ENCODE results near the gene NDE1. TPM values are rescaled to one million over a fixed set of nuclear protein-coding genes. Genes with fewer than 3 reads are reported as not detected.
"Not testable (repeated sequence)": the region's sequence is repeated elsewhere in the genome, so short reads cannot be mapped to it uniquely, and the experiment has no call there.

The NDE1 gene
- total and polyA plus RNA-seq, 2 experiments from 2014 or later = 10.3 to 11.8 TPM

- no peak overlapping the region for H3K4me3 ChIP-seq
Observed at GRCh38 chr16:15644267-15644961, 5.6 kb upstream of the NDE1 start.

DNA sequence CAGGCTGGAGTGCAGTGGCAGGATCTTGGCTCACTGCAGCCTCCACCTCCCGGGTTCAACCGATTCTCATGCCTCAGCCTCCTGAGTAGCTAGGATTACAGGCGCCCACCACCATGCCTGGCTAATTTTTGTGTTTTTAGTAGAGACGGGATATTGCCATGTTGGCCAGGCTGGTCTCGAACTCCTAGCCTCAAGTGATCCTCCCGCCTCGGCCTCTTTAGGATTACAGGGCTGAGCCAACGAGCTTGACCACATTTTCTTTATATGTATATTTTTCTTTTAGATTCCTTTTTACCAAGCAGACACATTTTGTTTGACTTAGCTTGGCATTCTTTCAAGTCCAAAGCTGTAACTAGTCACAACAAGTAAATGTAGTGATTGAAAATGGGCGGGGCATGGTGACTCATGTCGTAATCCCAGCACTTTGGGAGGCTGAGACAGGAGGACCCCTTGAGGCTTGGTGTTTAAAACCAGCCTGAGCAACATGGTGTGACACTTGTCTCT, 5.0 kb upstream of the NDE1 start:
- Histone ChIP-seq H3K4me1 (ENCODE audit: insufficient read depth) (peaks cover 10% of the 10 kb centered on the region), H3K27ac (peak overlapping the region; percentile 100), H3K79me2 (peaks cover 25% of the 10 kb centered on the region)
- H2AFZ ChIP-seq; H3K9me2 ChIP-seq (replicated peaks; ENCODE audit: insufficient read depth); H3K36me3 ChIP-seq (replicated peaks; ENCODE audit: insufficient read depth, low read depth); H4K20me1 ChIP-seq (ENCODE audit: insufficient read depth, poor library complexity, severe bottlenecking); H3K4me3 ChIP-seq; H3K9me3 ChIP-seq (ENCODE audit: low read depth); H3K4me2 ChIP-seq; H3K27me3 ChIP-seq: not testable (repeated sequence)
- WGBS (ENCODE audit: low lambda C conversion rate, missing lambda C conversion rate) = 94% methylated on average over 10 of the region's 10 CpGs
- peak; percentile 53 for DNase-seq (ENCODE audit: low spot score)

More at GRCh38 chr16:15644267-15644961, 5.6 kb upstream of the NDE1 start:
- Histone ChIP-seq H4K20me1 (ENCODE audit: insufficient read depth, poor library complexity, severe bottlenecking) (peaks cover 9% of the 10 kb centered on the region), H2AFZ (peak overlapping the region; percentile 99), H3K79me2 (peaks cover 31% of the 10 kb centered on the region), H3K4me2 (peak overlapping the region; percentile 90), H3K9me3 (ENCODE audit: low read depth) (no peaks in the 10 kb centered on the region), H3K36me3 (replicated peaks; ENCODE audit: insufficient read depth, low read depth) (no peaks in the 10 kb centered on the region), H3K4me1 (ENCODE audit: insufficient read depth) (peaks cover 10% of the 10 kb centered on the region), H3K9me2 (replicated peaks; ENCODE audit: insufficient read depth) (no peaks in the 10 kb centered on the region), H3K27me3 (no peaks in the 10 kb centered on the region), H3K27ac (peak overlapping the region; percentile 100)
- WGBS (ENCODE audit: low lambda C conversion rate, missing lambda C conversion rate) = 59% methylated on average over 9 of the region's 9 CpGs
- DNase-seq (ENCODE audit: low spot score) = peak; percentile 33
- TF ChIP-seq EZH2 (IDR thresholded peaks at IDR 0.05; ENCODE audit: borderline replicate concordance) = no peak
- TF ChIP-seq CTCF (IDR thresholded peaks at IDR 0.05; ENCODE audit: poor library complexity) = no peak
- no peak for TF ChIP-seq EZH2phosphoT487 (IDR thresholded peaks at IDR 0.05; ENCODE audit: low read depth, severe bottlenecking, unreplicated experiment)

- H3K27ac ChIP-seq; H3K36me3 ChIP-seq (replicated peaks; ENCODE audit: insufficient read depth, low read depth); H3K9me2 ChIP-seq (replicated peaks; ENCODE audit: insufficient read depth); H2AFZ ChIP-seq; H3K27me3 ChIP-seq; H3K4me3 ChIP-seq; DNase-seq (ENCODE audit: low spot score); H3K4me1 ChIP-seq (ENCODE audit: insufficient read depth); H3K4me2 ChIP-seq; H4K20me1 ChIP-seq (ENCODE audit: insufficient read depth, poor library complexity, severe bottlenecking); H3K9me3 ChIP-seq (ENCODE audit: low read depth): not testable (repeated sequence)
- peaks cover 23% of the 10 kb centered on the region for H3K79me2 ChIP-seq
- WGBS (ENCODE audit: low lambda C conversion rate, missing lambda C conversion rate) = 89% methylated on average over 13 of the region's 13 CpGs
Observed at GRCh38 chr16:15646557-15647293, 3.3 kb upstream of the NDE1 start.

DNA sequence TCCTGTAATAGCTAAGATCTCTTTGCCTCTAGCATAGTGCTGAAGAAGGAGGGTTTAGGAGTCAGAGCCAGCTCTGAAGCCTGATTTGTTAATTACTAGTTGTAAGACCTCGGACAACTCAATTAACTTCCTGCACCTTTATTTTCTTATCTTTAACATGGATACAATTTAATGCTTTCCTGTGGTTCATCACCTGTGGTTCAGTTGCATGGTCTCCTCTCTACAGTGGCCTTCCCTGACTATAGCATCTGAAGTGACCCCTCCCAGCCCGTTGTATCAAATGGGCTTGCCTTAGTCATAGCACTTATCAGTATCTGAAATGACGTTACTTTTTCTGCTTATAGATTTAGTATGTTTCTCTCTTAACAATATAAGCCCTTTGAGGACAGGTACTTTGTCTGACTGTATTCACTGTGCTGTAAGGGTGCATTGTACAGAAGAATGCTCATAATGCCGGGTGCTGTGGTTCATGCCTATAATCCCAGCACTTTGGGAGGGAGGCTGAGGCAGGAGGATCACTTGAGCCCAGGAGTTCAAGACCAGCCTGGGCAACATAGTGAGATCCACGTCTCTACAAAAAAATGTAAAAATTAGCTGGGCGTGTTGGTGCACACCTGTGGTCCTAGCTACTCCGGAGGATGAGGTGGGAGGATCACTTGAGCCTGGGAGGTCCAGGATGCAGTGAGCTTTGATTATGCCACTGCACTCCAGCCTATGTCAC, 2.6 kb upstream of the NDE1 start:
- 82% methylated on average over 7 of the region's 7 CpGs for WGBS (ENCODE audit: low lambda C conversion rate, missing lambda C conversion rate)
- Histone ChIP-seq H3K4me2 (no peak overlapping the region), H3K27me3 (no peaks in the 10 kb centered on the region), H3K9me3 (ENCODE audit: low read depth) (no peaks in the 10 kb centered on the region), H3K79me2 (peaks cover 23% of the 10 kb centered on the region), H3K27ac (no peak overlapping the region), H4K20me1 (ENCODE audit: insufficient read depth, poor library complexity, severe bottlenecking) (no peaks in the 10 kb centered on the region), H3K9me2 (replicated peaks; ENCODE audit: insufficient read depth) (no peaks in the 10 kb centered on the region), H2AFZ (no peak overlapping the region), H3K4me1 (ENCODE audit: insufficient read depth) (no peaks in the 10 kb centered on the region), H3K4me3 (no peak overlapping the region), H3K36me3 (replicated peaks; ENCODE audit: insufficient read depth, low read depth) (no peaks in the 10 kb centered on the region)
- TF ChIP-seq EZH2 (IDR thresholded peaks at IDR 0.05; ENCODE audit: borderline replicate concordance) (no peak), EZH2phosphoT487 (IDR thresholded peaks at IDR 0.05; ENCODE audit: low read depth, severe bottlenecking, unreplicated experiment) (no peak), CTCF (IDR thresholded peaks at IDR 0.05; ENCODE audit: poor library complexity) (no peak)
- no peak for DNase-seq (ENCODE audit: low spot score)

Data from hepatocyte (in vitro differentiated cells).